NT2/D1 (cell line): Measurements from ENCODE around the gene CACNA1C.

Experiments
- DNase-seq: peaks from one replicate; pipeline ENCODE4 v3.0.0-alpha.2; 2011; ENCODE audit warnings: low read depth, low spot score
- H3K27me3 ChIP-seq: 2 replicates; pipeline ENCODE4 v1.6.0; 2011; ENCODE audit warnings: mild to moderate bottlenecking; ENCODE audit not compliant: insufficient read length, insufficient read depth
- H3K36me3 ChIP-seq: 2 replicates; pipeline ENCODE4 v1.6.1; 2011; ENCODE audit warnings: mild to moderate bottlenecking, low read length, mixed read lengths; ENCODE audit not compliant: insufficient read depth, insufficient read length
- H3K4me1 ChIP-seq: 2 replicates; pipeline ENCODE4 v1.5.1; 2011; ENCODE audit not compliant: insufficient read depth, insufficient read length
- H3K4me3 ChIP-seq: 2 replicates; pipeline ENCODE4 v1.5.1; 2011; ENCODE audit warnings: low read depth; ENCODE audit not compliant: insufficient read length
- H3K9ac ChIP-seq: 2 replicates; pipeline ENCODE4 v1.6.0; 2011; ENCODE audit warnings: low read depth; ENCODE audit not compliant: insufficient read length
- H3K9me3 ChIP-seq: 2 replicates; pipeline ENCODE4 v1.5.1; 2011; ENCODE audit warnings: mild to moderate bottlenecking, low read length; ENCODE audit not compliant: insufficient read depth
- SUZ12 ChIP-seq: IDR thresholded peaks from 2 replicates; pipeline ENCODE4 v1.6.1; 2011; ENCODE audit not compliant: insufficient read length, insufficient read depth; ENCODE audit errors: extremely low read depth
- YY1 ChIP-seq: IDR thresholded peaks from 2 replicates; pipeline ENCODE4 v1.6.1; 2011; ENCODE audit not compliant: insufficient read length, insufficient read depth
- ZNF274 ChIP-seq: IDR thresholded peaks from 2 replicates; pipeline ENCODE4 v1.6.1; 2011; ENCODE audit warnings: mild to moderate bottlenecking, low read depth, low read length

Gene CACNA1C

GRCh38 chr12:2108166-2108565 lies 55.4 kb downstream of the CACNA1C start:
- DNase-seq, result no peak
- Histone ChIP-seq H3K27me3 (no peaks in the 10 kb centered on the region), H3K36me3 (no peaks in the 10 kb centered on the region), H3K9ac (no peak overlapping the region), H3K4me1 (peaks cover 8% of the 10 kb centered on the region), H3K4me3 (no peak overlapping the region), H3K9me3 (no peaks in the 10 kb centered on the region)
- TF ChIP-seq SUZ12, result no peak
- no peak for TF ChIP-seq YY1
- no peak for TF ChIP-seq ZNF274

GRCh38 chr12:2108975-2109671 lies 56.3 kb downstream of the CACNA1C start:
- TF ChIP-seq ZNF274 (no peak), SUZ12 (no peak), YY1 (no peak)
- no peaks in the 10 kb centered on the region for H3K9me3 ChIP-seq
- H3K4me1 ChIP-seq, result peaks cover 13% of the 10 kb centered on the region
- no peaks in the 10 kb centered on the region for H3K27me3 ChIP-seq
- H3K36me3 ChIP-seq, result no peaks in the 10 kb centered on the region
- no peak for DNase-seq
- no peak overlapping the region for H3K9ac ChIP-seq
- no peak overlapping the region for H3K4me3 ChIP-seq

- no peak for DNase-seq
- peaks cover 13% of the 10 kb centered on the region for H3K4me1 ChIP-seq
- TF ChIP-seq YY1 (no peak), ZNF274 (no peak), SUZ12 (no peak)
- H3K9me3 ChIP-seq, result no peaks in the 10 kb centered on the region
- H3K9ac ChIP-seq, result no peak overlapping the region
- H3K27me3 ChIP-seq, result no peaks in the 10 kb centered on the region
- H3K4me3 ChIP-seq, result no peak overlapping the region
- H3K36me3 ChIP-seq, result no peaks in the 10 kb centered on the region
Observed at GRCh38 chr12:2110127-2110526, 57.3 kb downstream of the CACNA1C start.

- no peaks in the 10 kb centered on the region for H3K27me3 ChIP-seq
- peaks cover 13% of the 10 kb centered on the region for H3K4me1 ChIP-seq
- no peak overlapping the region for H3K9ac ChIP-seq
- TF ChIP-seq YY1 (no peak), SUZ12 (no peak), ZNF274 (no peak)
- no peak overlapping the region for H3K4me3 ChIP-seq
- peaks cover 4% of the 10 kb centered on the region for H3K36me3 ChIP-seq
- no peaks in the 10 kb centered on the region for H3K9me3 ChIP-seq
- DNase-seq, result no peak
Observed at GRCh38 chr12:2110849-2111566, 58.2 kb downstream of the CACNA1C start.

- H3K4me3 ChIP-seq, result no peak overlapping the region
- H3K27me3 ChIP-seq, result no peaks in the 10 kb centered on the region
- peaks cover 4% of the 10 kb centered on the region for H3K36me3 ChIP-seq
- no peak overlapping the region for H3K9ac ChIP-seq
- no peak for TF ChIP-seq YY1
- no peak for TF ChIP-seq SUZ12
- TF ChIP-seq ZNF274, result no peak
- DNase-seq, result no peak
- peaks cover 13% of the 10 kb centered on the region for H3K4me1 ChIP-seq
- no peaks in the 10 kb centered on the region for H3K9me3 ChIP-seq
Observed at GRCh38 chr12:2111826-2112225, 59.0 kb downstream of the CACNA1C start.

- Histone ChIP-seq H3K27me3 (no peaks in the 10 kb centered on the region), H3K4me1 (peaks cover 13% of the 10 kb centered on the region), H3K9ac (no peak overlapping the region), H3K9me3 (no peaks in the 10 kb centered on the region), H3K36me3 (peaks cover 4% of the 10 kb centered on the region), H3K4me3 (no peak overlapping the region)
- TF ChIP-seq ZNF274, result no peak
- TF ChIP-seq YY1, result no peak
- no peak for TF ChIP-seq SUZ12
- DNase-seq, result no peak
Observed at GRCh38 chr12:2112401-2112800, 59.6 kb downstream of the CACNA1C start.

- Histone ChIP-seq H3K36me3 (peaks cover 4% of the 10 kb centered on the region), H3K4me3 (no peak overlapping the region), H3K27me3 (no peaks in the 10 kb centered on the region), H3K9me3 (no peaks in the 10 kb centered on the region), H3K4me1 (peaks cover 13% of the 10 kb centered on the region), H3K9ac (no peak overlapping the region)
- DNase-seq, result no peak
- no peak for TF ChIP-seq ZNF274
- no peak for TF ChIP-seq YY1
- TF ChIP-seq SUZ12, result no peak
Observed at GRCh38 chr12:2113119-2113912, 60.5 kb downstream of the CACNA1C start.
